ENCODE results near the gene OR8D1.
"Not testable (repeated sequence)": the region's sequence is repeated elsewhere in the genome, so short reads cannot be mapped to it uniquely, and the experiment has no call there.

DNA sequence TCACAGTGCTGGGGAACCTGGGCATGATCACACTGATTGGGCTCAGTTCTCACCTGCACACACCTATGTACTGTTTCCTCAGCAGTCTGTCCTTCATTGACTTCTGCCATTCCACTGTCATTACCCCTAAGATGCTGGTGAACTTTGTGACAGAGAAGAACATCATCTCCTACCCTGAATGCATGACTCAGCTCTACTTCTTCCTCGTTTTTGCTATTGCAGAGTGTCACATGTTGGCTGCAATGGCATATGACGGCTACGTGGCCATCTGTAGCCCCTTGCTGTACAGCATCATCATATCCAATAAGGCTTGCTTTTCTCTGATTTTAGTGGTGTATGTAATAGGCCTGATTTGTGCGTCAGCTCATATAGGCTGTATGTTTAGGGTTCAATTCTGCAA is 48.7 kb downstream of the OR8D1 start:
- not testable (repeated sequence) for TF ChIP-seq POLR2A (IDR thresholded peaks at IDR 0.05); POLR2AphosphoS5 (IDR thresholded peaks at IDR 0.05; ENCODE audit: insufficient read depth in 1 of 2, low read depth in 1 of 2)
- TF ChIP-seq, protein P1, sequence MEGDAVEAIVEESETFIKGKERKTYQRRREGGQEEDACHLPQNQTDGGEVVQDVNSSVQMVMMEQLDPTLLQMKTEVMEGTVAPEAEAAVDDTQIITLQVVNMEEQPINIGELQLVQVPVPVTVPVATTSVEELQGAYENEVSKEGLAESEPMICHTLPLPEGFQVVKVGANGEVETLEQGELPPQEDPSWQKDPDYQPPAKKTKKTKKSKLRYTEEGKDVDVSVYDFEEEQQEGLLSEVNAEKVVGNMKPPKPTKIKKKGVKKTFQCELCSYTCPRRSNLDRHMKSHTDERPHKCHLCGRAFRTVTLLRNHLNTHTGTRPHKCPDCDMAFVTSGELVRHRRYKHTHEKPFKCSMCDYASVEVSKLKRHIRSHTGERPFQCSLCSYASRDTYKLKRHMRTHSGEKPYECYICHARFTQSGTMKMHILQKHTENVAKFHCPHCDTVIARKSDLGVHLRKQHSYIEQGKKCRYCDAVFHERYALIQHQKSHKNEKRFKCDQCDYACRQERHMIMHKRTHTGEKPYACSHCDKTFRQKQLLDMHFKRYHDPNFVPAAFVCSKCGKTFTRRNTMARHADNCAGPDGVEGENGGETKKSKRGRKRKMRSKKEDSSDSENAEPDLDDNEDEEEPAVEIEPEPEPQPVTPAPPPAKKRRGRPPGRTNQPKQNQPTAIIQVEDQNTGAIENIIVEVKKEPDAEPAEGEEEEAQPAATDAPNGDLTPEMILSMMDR (IDR thresholded peaks at IDR 0.05) = not testable (repeated sequence)

Data from vagina (tissue), 2 donors.